GM12874 (cell line): ENCODE measurements around the gene SPTB.

ENCODE experiments used
- CTCF ChIP-seq: IDR thresholded peaks from 2 replicates; pipeline ENCODE4 v1.5.1; 2011; ENCODE audit warnings: low read depth, mild to moderate bottlenecking, control low read depth, low read length, moderate library complexity; ENCODE audit not compliant: insufficient read depth

SPTB gene

GRCh38 chr14:64879635-64880220, at the start of gene SPTB:
SPTB (minus strand) TSS chr14:64879907; CDS start chr14:64823094, 56,813 bp downstream.
- no peak for TF ChIP-seq CTCF

- TF ChIP-seq CTCF, result no peak
Measured at GRCh38 chr14:64929014-64929359, 49.3 kb upstream of the SPTB start.

GRCh38 chr14:64928239-64929013, 48.7 kb upstream of the SPTB start:
- no peak for TF ChIP-seq CTCF

- no peak for TF ChIP-seq CTCF
Measured at GRCh38 chr14:64927031-64927430, 47.3 kb upstream of the SPTB start.

- no peak for TF ChIP-seq CTCF
Measured at GRCh38 chr14:64926398-64926995, 46.8 kb upstream of the SPTB start.

- TF ChIP-seq CTCF, result no peak
Measured at GRCh38 chr14:64923015-64923414, 43.3 kb upstream of the SPTB start.

GRCh38 chr14:64920465-64920864, 40.8 kb upstream of the SPTB start:
- no peak for TF ChIP-seq CTCF
